BJ (cell line): Measurements from ENCODE around the gene ACTR3C. TPM values are rescaled to one million over a fixed set of nuclear protein-coding genes. Genes with fewer than 3 reads are reported as not detected.

ENCODE experiments used
- CTCF ChIA-PET: fragments of 350-600 bp; formaldehyde crosslinking; extraction: SDS; loops from one replicate; lab custom pipeline; 2021; ENCODE audit warnings: antibody characterized with exemption, inconsistent platforms; lab: Yijun Ruan, JAX
- POLR2A ChIA-PET: fragments of 300-600 bp; sonication (Branson Sonifier 250); formaldehyde crosslinking; extraction: SDS; loops from one replicate; lab custom pipeline; 2021; ENCODE audit warnings: antibody characterized with exemption; lab: Charles Lee
- DNase-seq: peaks from one replicate; pipeline ENCODE4 v3.0.0-alpha.2; 2011; ENCODE audit warnings: low read depth
- H3K27me3 ChIP-seq: 2 replicates; pipeline ENCODE4 v1.6.0; 2011; ENCODE audit warnings: low read length; ENCODE audit not compliant: control insufficient read depth, insufficient read depth
- H3K36me3 ChIP-seq: 2 replicates; pipeline ENCODE4 v1.5.1; 2011; ENCODE audit warnings: low read length; ENCODE audit not compliant: control insufficient read depth, insufficient read depth
- H3K4me3 ChIP-seq: 2 replicates; pipeline ENCODE4 v1.5.1; 2011; ENCODE audit warnings: low read depth, mild to moderate bottlenecking, control low read depth, low read length
- CTCF ChIP-seq: IDR thresholded peaks from 2 replicates; pipeline ENCODE4 v1.5.1; 2011; ENCODE audit warnings: low read depth, mild to moderate bottlenecking, control low read depth, inconsistent platforms, low read length, moderate library complexity; ENCODE audit not compliant: insufficient read depth
- polyA plus RNA-seq: library from polyadenylated mRNA; depleted of rRNA; stranded (reverse); fragments of >200 nt; gene quantifications from 2 replicates; pipeline ENCODE4 v1.2.3, GENCODE V29; 2011

ACTR3C gene
- polyA plus RNA-seq, 1 experiment: 0.60 TPM

- ChIA-PET CTCF (interaction anchor here (0.7 to 4.4 kb wide), 4 partner anchors 7 to 30 kb away, joined by 3 to 25 read pairs (median 6); no protein-coding TSS in a partner anchor), POLR2A (no interaction called here)
- DNase-seq: no peak
- Histone ChIP-seq H3K4me3 (no peak overlapping the region), H3K27me3 (no peaks in the 10 kb centered on the region; the same call in 1 of the 2 replicates), H3K36me3 (no peaks in the 10 kb centered on the region)
- TF ChIP-seq CTCF: no peak
Measured at GRCh38 chr7:150358988-150359621, 35.8 kb upstream of the ACTR3C start.

DNA sequence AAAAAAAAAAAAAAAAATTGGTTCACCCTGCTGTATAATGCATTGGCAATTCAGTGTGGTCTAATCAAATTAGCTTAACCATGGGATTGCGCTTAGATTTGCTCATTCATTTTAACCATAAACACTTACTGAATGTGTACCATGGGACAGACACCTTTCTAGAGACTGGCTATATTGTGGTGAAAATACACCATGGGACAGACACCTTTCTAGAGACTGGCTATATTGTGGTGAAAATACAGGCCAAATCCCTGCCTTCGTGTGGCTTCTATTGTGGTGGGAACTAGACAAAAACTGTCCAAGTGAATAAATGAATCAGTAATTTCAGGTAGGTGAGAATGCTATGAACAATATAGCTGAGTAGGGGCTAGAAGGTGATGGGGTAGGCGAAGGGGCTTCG lies 35.1 kb upstream of the ACTR3C start:
- H3K4me3 ChIP-seq: no peak overlapping the region
- ChIA-PET POLR2A (no interaction called here), CTCF (interaction anchor here (0.7 to 4.4 kb wide), 7 partner anchors 8 to 63 kb away, joined by 3 to 25 read pairs (median 4); a partner anchor contains a TSS)
- no peak for DNase-seq
- no peak for TF ChIP-seq CTCF
- H3K36me3 ChIP-seq: no peaks in the 10 kb centered on the region
- no peaks in the 10 kb centered on the region; the same call in 1 of the 2 replicates for H3K27me3 ChIP-seq

GRCh38 chr7:150357771-150358427 lies 34.6 kb upstream of the ACTR3C start:
- H3K27me3 ChIP-seq: no peaks in the 10 kb centered on the region; the same call in 1 of the 2 replicates
- no peak overlapping the region for H3K4me3 ChIP-seq
- no peak for TF ChIP-seq CTCF
- no peaks in the 10 kb centered on the region for H3K36me3 ChIP-seq
- ChIA-PET CTCF (interaction anchor here (0.8 to 4.4 kb wide), 7 partner anchors 8 to 64 kb away, joined by 3 to 25 read pairs (median 4); a partner anchor contains a TSS), POLR2A (no interaction called here)
- DNase-seq: no peak

GRCh38 chr7:150357270-150357669 lies 33.9 kb upstream of the ACTR3C start:
- ChIA-PET POLR2A (no interaction called here), CTCF (interaction anchor here (0.7 to 4.4 kb wide), 7 partner anchors 9 to 64 kb away, joined by 3 to 27 read pairs (median 4); partner anchors contain the start of gene REPIN1)
- no peak for DNase-seq
- Histone ChIP-seq H3K27me3 (no peaks in the 10 kb centered on the region; the same call in 1 of the 2 replicates), H3K4me3 (no peak overlapping the region), H3K36me3 (no peaks in the 10 kb centered on the region)
- no peak for TF ChIP-seq CTCF

GRCh38 chr7:150356265-150356897 lies 33.0 kb upstream of the ACTR3C start:
- H3K36me3 ChIP-seq: no peaks in the 10 kb centered on the region
- CTCF ChIA-PET: interaction anchor here (0.6 to 4.4 kb wide), 21 partner anchors 9 to 887 kb away, joined by 3 to 27 read pairs (median 4); partner anchors contain the start of gene REPIN1
- POLR2A ChIA-PET: interaction anchor here (0.6 to 1.5 kb wide), 3 partner anchors 12 to 892 kb away, joined by 3 to 4 read pairs (median 3); partner anchors contain the start of gene REPIN1
- no peak for DNase-seq
- TF ChIP-seq CTCF: peak; percentile 73
- no peaks in the 10 kb centered on the region; the same call in 1 of the 2 replicates for H3K27me3 ChIP-seq
- no peak overlapping the region for H3K4me3 ChIP-seq
